ENCODE measurements around the gene MADD.

Gene MADD

DNA sequence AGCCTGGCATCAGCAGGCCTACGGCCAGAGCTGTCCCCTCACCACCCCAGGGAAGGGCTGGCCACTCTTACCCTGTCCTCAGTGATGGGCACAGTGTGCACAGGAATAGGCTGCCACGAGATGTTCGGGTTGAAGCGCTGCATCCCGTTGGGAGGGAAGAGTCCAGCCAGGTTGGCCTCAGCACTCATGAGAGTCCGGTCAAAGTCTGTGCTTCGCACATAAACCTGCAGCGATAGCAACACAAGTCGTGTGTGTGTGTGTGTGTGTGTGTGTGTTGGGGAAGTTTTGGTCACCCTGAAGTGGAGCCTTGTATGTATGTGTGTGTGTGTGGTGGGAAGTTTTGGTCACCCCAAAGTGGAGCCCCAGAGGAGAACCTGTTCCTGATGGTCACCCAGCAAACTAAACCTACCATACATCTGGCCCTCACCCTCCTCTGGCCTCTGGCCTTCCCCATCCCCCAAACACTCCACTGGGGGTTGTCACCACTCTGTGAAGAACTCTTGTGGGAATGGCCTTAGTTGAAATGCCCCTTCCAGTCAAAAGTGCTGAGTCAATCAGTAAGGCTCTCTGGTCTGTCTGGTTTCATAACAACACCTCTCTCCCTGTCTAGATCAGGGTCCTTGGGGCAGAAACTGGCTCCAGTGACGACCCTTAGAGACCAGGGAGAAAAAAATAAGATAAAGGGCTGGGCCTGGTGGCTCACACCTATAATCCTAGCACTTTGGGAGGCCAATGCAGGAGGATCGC, 24.1 kb upstream of the MADD start:
- no peak for TF ChIP-seq REST (IDR thresholded peaks at IDR 0.05; ENCODE audit: insufficient read depth in 1 of 2, low read depth in 2 of 2, low read length in 2 of 2)
- TF ChIP-seq SIN3A (IDR thresholded peaks at IDR 0.05; ENCODE audit: borderline replicate concordance, insufficient read depth, low read length) = no peak
- no peak for TF ChIP-seq FOXP2 (optimal IDR thresholded peaks at IDR 0.05; ENCODE audit: borderline replicate concordance, extremely low read depth, extremely low read length, insufficient read depth)
- TF ChIP-seq TAF1 (IDR thresholded peaks at IDR 0.05; ENCODE audit: borderline replicate concordance, insufficient read depth, low read length) = no peak
- TF ChIP-seq POLR2AphosphoS5 (IDR thresholded peaks at IDR 0.05; ENCODE audit: low read depth, low read length) = no peak

DNA sequence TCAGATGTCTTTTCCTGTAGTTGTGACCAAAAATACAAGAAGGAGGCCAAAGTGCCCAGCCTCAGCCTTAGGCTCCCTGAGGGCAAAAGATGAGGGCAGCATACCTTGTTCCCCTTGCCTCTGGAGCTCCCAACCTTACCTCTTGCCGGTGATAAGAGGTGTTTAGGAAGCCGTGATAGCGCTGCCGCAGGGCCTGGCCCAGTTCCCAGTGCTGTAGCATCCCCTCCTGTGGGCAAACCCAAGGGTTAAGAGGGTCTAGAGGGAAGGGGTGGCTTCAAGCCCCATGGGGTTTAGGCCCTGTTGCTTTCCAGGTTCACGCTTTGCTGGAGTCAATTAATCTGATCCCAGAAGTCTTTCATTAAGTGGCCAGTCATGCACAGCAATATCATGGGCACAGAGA, 22.4 kb upstream of the MADD start:
- TF ChIP-seq REST (IDR thresholded peaks at IDR 0.05; ENCODE audit: insufficient read depth in 1 of 2, low read depth in 2 of 2, low read length in 2 of 2) (no peak), TAF1 (IDR thresholded peaks at IDR 0.05; ENCODE audit: borderline replicate concordance, insufficient read depth, low read length) (no peak), FOXP2 (optimal IDR thresholded peaks at IDR 0.05; ENCODE audit: borderline replicate concordance, extremely low read depth, extremely low read length, insufficient read depth) (no peak), SIN3A (IDR thresholded peaks at IDR 0.05; ENCODE audit: borderline replicate concordance, insufficient read depth, low read length) (no peak), POLR2AphosphoS5 (IDR thresholded peaks at IDR 0.05; ENCODE audit: low read depth, low read length) (no peak)

DNA sequence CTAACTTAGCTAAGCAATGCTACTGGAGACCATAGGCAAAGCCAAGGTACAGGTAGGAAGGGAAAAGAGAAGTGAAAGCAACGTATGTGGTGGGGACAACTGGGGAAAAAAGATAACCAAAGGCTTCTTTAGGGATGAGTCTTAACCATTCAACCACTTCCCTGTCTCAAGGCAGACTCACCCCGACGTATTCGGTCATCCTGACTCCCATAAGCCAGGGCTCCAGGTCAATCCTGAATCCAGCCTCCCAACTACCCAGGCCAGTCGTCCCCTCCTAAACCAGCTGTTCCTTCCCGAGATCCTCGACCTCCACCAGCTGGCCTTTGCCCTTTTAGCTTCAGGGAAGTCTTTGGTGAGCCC, 21.6 kb upstream of the MADD start:
- no peak for TF ChIP-seq REST (IDR thresholded peaks at IDR 0.05; ENCODE audit: insufficient read depth in 1 of 2, low read depth in 2 of 2, low read length in 2 of 2)

- peak; percentile 64 to 69; a peak in 2 of 4 replicates for TF ChIP-seq REST (IDR thresholded peaks at IDR 0.05; ENCODE audit: insufficient read depth in 1 of 2, low read depth in 2 of 2, low read length in 2 of 2)
- TF ChIP-seq FOXP2 (optimal IDR thresholded peaks at IDR 0.05; ENCODE audit: borderline replicate concordance, extremely low read depth, extremely low read length, insufficient read depth) = peak; percentile 97
- peak; percentile 34; the same call in 1 of the 2 replicates for TF ChIP-seq SIN3A (IDR thresholded peaks at IDR 0.05; ENCODE audit: borderline replicate concordance, insufficient read depth, low read length)
- peak; percentile 89 for TF ChIP-seq POLR2AphosphoS5 (IDR thresholded peaks at IDR 0.05; ENCODE audit: low read depth, low read length)
- peak; percentile 99 for TF ChIP-seq TAF1 (IDR thresholded peaks at IDR 0.05; ENCODE audit: borderline replicate concordance, insufficient read depth, low read length)
Measured at GRCh38 chr11:47248664-47249377, 21.1 kb upstream of the MADD start, which contains the start of gene ACP2. ACP2 (minus strand) TSS chr11:47248814; CDS start chr11:47248789, 25 bp downstream.
